HG03558 (cell line): Measurements from ENCODE around the gene TIMP3.
"Not testable (repeated sequence)": the region's sequence is repeated elsewhere in the genome, so short reads cannot be mapped to it uniquely, and the experiment has no call there.

Source experiments
- ATAC-seq: cut with Tn5 transposase; IDR thresholded peaks from one replicate; pipeline ENCODE4 v1.9.1; 2021; ENCODE audit warnings: moderate number of reproducible peaks; ENCODE audit not compliant: unreplicated experiment; ENCODE audit errors: extremely low read depth

Gene TIMP3

DNA sequence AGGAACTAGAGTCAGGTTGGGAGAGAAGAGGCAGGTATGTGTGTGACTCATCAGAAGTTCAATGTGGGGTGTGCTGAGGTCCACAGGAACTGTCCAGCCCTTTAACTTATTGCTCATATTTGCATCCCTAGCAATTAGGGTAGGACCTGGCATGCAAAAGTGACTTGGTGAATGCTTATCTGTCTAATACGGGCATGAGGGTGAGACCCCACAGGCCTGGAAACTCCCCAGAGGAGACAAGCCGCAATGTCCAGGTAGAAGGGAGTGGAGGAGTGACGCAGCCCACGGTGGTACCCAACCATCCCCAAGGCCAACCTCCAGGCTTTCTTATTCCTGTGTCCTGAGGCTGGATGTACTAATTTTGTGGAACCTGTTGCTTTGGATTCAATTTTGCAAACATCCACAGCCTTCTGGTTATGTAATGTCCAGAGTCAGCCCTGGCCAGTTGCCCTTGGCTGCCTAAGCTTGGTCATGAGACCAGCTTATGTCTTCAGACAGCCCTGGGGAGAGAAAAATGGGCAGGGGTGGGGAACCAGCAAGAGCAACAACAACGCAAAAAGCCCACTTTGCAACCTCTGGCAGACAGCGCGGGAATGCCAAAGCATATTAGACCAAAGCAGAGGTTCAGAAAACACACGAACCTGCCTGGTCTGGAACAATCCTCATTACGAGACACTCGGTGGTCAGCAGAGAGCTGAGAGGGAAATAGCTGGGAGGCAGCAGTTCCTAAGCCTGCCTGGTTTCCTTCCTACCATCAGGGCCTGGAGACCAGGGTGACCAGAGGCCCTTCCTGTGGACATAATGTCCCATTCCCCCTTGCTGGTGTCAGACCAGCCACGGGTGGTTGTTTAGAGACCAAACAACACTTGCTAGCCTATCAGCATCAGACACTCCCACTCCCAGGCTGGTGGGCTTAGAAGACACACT is 49.3 kb downstream of the TIMP3 start:
- ATAC-seq = no peak

DNA sequence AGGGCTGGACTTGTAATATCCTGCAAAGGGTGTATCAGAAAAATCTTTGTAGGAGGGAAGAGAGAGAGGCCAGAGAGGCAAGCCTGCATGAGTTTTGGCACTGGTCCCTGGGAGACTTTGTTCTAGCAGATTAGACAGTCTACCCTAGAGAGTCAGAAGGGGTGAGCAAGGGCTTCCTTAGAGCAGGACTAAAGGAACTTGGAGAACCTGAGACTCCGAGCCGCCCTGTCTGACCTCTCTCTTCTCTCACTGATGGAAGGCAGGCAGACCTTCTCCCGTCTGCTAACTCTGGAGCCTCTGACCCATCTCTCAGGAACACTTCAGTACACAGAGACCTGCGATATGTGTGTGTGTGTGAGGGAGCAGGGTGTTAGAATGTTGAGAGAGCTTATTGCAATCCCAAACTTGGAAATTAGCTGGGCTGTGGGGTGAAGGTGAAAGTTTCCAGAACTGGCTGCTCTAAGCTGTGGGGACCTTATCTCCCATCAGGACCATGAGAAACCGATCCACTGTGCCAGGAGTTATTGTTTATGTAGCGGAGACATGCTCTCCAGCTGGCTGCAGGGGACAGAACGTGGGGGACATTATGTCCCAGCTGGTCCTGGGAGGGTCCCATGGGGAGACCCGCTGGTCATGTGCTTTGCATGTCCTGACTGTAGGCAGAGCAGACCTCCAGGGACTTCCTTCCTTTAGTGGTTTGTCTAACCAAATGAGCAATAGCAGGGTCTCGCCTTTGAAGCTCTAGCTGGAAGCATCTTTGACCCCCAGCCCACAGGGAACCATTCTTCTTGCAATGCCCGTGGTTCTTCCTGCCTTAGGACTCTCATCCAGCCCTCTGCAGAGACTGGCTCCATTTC is 51.1 kb downstream of the TIMP3 start:
- no peak for ATAC-seq

DNA sequence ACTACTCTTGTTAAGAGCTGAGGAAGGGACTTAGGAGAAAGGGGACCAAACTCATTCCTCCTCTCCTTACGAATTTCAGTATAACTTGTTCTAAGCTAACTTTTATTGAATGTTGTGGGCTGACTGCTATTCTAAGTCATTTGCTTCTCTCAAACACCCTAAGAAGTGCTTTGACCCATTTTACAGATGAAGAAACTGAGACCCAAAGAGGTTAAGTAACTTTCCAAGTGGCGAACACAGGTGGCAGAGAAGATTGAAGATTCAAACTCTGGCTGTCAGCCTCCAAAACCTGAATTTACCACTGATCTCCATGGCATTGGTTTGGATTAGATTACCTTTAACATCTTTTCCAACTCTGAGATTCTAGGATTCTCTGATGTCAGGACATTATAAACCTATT is 52.2 kb downstream of the TIMP3 start:
- ATAC-seq = no peak

DNA sequence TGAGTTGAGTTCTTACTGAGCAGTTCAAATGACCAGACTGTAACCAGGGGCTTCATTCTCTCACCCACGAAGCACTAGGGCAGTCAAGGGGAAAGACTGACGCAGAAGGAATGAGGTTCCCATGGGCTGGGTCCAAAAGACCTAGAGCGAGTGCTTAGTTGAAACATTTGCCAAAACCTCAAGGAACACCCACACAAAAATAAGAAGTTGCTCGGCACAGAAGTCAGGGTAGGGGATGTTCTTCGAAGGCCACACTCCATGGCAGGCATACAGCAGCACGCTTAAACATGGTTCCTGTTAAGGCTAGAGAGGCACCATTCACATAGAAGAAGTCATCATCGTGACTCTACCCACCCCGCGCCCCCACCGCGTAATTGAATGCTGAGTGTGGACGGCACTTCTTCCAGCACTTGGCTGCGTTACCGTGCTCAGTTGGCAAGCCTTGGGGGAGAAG is 52.9 kb downstream of the TIMP3 start:
- no peak for ATAC-seq

DNA sequence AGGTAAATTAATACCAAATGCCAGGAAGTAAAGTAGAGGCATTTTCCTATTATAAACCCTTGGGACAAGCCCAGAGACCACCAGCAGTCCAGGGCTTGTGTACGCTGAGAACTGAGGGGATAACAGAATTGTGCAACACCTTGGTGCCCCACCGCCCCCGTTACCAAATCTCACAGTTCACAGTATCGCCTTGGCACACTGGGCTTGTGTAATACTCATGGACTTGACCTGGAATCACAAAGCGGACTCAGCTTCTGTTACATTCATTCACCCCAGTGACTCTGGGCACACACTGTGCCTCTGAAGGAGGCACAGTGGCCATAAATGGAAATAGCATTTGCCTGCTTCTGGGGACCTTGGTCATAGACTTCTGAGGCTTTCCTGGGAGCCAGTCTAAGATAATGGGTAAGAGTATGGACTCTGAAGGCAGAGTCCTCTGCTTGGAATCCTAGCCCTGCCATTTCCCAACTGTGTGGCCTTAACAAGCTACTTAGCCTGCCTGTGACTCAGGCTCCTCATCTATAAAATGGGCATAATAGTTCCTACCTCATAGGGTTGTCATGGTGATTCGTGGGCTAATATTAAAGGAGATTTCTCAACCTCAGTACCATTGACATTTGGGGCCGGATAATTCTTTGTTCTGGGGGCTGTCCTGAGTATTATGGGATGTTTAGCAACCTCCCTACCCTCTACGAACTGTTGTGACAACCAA is 53.7 kb downstream of the TIMP3 start:
- no peak for ATAC-seq

DNA sequence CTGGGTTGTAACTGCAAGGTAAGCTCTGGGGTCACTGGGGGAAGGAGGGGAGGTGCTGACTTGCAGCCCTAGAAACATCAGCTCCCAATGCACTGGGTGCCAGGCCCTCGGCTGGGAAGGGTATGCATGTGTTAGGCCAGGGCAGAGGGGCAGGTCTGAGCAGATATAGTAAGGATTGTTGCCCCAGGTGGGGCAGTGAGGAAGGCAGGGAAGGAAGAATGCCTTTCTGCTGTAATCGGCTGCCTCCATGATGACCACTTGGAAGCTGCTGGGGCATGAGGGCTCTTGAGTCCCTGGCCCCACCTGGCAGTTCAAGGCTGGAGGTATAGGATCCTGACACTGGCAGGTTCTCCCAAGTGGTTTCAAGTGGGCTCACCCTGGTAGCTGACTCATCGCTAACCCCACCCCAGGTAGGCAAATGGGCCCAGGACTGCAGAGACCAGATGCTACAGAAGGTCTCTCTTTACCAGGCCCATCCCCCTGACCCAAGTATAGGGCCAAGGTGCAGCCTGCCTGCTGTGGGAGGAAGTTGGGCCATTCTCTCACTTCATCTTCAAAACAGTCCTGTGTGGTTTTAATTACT is 56.7 kb downstream of the TIMP3 start:
- no peak for ATAC-seq

DNA sequence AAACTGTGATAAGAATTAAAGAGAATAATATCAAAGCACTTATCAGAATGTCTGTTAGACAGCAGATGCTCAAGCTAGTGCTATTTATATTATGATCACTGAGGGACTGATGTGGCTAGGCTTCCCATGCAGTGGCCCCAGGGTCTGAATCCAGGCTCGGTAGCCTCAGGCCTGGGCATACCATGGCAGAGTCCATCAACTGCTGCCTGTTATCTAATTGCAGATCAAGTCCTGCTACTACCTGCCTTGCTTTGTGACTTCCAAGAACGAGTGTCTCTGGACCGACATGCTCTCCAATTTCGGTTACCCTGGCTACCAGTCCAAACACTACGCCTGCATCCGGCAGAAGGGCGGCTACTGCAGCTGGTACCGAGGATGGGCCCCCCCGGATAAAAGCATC is 57.5 kb downstream of the TIMP3 start:
- ATAC-seq = no peak

DNA sequence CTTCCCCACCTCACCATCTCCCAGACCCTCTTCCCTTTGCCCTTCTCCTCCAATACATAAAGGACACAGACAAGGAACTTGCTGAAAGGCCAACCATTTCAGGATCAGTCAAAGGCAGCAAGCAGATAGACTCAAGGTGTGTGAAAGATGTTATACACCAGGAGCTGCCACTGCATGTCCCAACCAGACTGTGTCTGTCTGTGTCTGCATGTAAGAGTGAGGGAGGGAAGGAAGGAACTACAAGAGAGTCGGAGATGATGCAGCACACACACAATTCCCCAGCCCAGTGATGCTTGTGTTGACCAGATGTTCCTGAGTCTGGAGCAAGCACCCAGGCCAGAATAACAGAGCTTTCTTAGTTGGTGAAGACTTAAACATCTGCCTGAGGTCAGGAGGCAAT is 58.2 kb downstream of the TIMP3 start:
- no peak for ATAC-seq

DNA sequence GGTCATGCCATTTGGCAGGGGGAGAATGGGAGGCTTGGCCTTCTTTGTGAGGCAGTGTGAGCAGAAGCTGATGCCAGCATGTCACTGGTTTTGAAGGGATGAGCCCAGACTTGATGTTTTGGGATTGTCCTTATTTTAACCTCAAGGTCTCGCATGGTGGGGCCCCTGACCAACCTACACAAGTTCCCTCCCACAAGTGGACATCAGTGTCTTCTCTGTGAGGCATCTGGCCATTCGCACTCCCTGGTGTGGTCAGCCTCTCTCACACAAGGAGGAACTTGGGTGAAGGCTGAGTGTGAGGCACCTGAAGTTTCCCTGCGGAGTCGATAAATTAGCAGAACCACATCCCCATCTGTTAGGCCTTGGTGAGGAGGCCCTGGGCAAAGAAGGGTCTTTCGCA is 59.8 kb downstream of the TIMP3 start:
- ATAC-seq = no peak

DNA sequence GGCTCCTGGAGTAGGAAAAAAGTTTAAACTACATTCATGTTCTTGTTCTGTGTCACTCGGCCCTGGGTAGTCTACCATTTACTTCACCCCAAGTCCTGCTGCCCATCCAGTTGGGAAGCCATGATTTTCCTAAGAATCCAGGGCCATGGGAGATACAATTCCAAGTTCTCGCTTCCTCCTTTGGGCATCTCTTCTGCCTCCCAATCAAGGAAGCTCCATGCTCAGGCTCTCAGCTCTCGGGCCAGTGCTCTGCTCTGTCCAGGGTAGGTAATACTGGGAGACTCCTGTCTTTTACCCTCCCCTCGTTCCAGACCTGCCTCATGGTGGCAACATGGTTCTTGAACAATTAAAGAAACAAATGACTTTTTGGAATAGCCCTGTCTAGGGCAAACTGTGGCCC is 60.6 kb downstream of the TIMP3 start:
- ATAC-seq = no peak

DNA sequence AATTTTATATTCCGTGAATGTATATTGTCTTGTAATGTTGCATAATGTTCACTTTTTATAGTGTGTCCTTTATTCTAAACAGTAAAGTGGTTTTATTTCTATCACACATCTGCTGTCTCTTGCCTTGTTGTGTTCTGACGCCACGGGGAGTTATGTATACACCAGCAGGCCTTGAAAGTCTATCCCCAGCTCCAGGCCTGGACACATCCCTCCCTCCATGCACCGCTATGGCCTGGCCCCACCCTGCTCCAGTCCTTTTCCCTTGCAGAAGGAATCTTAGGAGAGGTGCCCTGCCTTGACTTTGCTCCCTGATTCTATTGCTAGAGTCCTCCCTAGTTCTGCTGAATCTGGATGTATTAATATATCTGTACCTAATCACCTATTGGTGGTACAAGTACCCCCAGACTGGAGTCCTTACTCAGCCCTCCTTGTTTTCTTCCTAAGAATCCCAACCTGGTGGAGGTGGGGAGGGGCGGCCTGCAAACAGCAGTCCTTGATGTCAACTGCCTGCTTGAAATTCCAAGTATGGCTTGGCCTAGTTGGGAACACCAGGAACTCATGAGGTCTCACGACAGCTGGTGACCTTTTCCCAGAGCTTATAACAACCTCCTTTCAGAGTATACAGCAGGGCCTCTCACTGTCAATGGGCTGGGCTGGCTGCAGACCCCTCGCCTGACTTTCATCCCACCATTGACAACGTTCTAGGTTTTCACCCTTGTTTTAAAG is 61.6 kb downstream of the TIMP3 start:
- no peak for ATAC-seq

DNA sequence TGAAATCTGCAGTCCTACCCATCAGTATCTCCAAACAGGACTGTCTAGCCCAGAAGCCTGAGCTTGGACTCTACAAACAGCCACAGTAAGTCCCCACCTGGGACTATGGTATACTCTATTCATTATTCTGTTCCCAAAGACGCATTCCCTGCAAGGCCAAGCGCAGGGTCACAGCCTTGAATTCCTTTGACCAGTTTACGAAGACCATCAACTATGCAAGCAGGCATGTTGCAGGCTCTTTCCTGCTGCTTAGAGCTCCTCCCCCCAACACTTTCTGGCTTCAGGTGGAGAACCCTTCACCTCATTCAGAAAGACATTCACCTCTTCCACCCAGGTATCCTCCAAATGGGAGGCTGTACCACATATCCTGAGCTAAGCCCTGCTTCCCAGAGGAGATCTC is 62.5 kb downstream of the TIMP3 start:
- ATAC-seq = no peak

DNA sequence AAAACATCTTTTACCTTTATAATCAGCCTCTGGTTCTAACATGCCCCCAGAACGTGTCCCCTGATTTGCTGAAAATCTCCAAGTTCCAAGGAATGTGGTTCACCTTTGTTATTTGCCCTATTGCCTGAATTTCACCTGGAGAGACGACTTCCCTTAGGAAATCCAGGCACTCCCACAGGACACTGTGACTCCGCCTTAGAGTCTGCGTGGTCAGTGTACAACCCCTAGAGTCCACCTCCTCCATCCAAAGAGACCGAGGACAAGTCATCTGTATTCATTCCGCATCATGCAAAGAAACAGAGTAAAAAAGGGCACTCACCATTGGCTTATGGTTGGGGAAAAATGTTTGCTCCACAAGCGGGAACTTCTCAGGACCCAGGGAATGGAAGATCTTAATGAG is 63.1 kb downstream of the TIMP3 start:
- ATAC-seq = no peak

DNA sequence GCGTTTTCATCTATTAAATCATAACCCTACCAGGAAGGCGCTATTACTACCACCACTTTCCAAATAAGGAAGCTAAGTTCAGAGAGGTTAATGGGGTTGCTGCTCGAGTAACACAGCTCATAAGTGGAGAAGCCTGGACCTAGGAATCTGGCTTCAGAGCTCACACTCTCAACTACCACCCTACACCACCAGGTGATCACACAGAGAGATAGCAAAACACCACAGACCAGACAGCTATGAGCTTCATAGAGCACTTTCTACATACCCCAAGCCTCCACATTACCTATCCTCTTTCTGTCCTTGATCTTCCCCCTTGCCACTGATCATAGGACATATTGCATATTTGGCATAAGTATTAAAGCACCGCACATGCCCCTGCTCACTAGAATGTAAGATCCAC is 65.4 kb downstream of the TIMP3 start:
- ATAC-seq = no peak

DNA sequence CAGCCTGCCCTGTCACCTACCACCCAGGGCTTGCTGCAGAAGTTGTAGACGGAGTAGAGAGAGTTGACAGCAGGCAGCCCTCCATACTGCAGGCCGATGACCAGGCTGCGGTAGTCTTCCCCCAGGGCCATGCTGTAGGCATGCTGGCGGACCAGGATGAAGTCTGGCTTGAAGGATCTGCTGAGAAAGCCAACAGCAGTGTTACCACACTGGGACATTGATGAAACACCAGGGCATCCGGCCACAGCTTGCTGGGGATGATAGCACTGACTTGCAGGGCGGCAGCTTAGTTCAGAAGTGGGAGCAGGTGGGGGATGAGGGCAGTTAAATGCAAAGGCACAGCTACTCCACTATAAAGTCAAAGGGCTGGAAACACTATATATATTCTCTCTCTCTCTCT is 67.4 kb downstream of the TIMP3 start:
- no peak for ATAC-seq

DNA sequence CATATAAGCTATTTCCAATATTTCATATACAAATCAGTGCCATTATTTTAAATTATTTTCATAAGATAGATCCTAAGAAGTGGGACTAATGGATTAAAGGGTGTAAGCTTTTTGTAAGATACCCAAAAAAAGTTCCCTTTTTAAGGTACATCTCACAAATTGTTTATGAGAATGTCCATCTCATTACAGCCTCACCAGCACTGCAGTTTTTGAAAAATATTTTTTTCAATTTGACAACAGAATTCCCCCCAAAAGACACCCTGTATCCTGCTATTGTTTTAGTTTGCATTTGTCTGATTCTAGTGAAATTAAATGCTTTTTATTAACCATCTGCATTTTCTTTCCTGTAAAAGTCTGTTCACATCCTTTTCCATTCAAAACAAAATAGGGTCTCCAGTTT is 69.0 kb downstream of the TIMP3 start:
- ATAC-seq = no peak

DNA sequence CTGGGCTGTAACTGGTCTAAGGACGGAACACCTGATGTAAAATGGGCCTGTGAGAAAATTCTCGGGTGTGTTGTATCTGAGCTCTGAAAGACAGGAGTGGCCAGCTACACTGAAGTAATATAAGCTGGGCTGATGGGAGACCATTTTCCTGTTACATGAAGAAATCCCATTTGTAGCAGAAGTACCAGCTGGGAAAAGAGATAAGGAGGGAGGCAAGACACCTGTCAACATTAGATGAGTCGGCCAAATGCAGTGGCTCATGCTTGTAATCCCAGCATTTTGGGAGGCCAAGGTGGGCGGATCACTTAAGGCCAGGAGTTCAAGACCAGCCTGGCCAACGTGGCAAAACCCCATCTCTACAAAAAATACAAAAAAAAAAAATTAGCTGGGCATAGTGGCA is 72.1 kb downstream of the TIMP3 start:
- not testable (repeated sequence) for ATAC-seq

DNA sequence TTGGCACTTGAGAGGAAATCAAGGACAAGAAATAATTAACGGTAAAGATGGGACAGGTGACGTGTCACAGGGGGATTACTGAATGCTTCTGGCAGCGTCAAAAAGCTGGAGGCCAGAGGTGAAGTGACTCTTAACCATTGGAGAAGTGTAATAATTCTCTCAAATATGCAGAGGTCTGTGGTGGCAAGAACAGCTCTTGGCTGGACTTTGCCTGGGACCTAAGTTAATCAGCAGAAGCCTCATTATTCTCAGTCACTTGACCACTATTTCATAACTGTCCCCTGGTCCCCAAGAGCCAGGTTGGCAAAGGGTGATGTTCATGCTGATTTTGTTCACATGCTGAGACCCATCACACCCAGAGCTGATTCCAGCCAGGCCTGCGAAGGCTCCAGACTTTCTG is 72.9 kb downstream of the TIMP3 start:
- ATAC-seq = no peak

DNA sequence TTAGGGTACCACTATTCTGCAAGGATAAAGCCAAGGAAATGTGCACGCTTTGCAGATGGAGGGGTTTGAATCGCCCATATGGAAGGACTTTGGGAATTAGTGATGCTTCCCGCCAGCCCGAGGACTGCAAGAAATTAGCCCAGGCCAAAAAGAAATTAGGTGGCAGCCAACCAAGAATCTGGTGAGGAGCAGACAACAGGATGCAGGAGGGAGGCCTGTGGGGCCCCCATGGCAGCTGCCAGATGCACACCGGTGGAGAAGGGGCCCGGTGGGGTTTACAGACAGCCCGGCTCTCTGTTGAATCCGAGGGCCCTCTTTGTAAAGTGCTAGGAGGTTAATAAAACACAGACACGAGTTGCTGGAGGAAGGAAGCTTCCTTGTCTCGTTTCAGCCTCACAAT is 73.5 kb downstream of the TIMP3 start:
- ATAC-seq = no peak

DNA sequence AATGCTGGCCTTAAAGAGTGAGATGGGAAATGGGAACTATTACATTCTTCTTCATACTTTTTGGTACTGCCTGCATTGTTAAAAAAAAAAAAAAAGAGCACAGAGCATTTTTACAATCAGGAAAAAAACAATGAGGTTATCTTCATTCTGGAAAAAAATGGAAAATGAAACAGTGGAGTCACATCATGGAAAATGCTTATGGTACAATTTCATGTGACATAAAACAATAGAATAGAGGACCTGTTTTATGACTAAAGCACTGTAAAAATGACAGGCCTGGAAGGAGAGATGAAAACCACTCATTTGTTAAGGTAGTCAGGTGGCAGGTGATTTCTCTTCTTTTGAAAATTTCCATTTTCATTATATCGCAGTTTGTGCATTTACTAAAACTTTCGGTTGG is 75.0 kb downstream of the TIMP3 start:
- no peak for ATAC-seq
